ENCODE results near the gene TMEM168.

DNA sequence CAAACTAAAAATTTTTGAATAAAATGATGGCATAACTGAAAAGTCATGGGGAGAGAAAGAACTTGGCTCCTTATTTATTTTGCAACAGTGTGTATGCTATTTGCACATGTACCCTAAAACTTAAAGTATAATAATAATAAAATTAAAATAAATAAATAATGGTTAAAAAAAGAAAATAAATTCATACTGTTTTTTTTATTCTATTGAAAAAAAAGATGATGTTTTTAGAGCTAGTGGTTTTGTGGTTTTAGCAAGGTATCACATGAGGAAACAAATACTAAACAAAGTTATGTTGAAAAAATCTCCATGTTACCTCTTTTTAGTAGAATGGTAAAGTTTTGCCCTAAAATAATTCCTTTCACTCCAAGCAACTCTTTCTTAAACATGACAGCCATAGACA lies 26.2 kb downstream of the TMEM168 start:
- TF ChIP-seq LCORL (IDR thresholded peaks at IDR 0.05), result no peak
- no peak for TF ChIP-seq LCORL (CRISPR knock-in tag; IDR thresholded peaks at IDR 0.05)
- TF ChIP-seq ZBTB38 (CRISPR knock-in tag; IDR thresholded peaks at IDR 0.05), result no peak
- TF ChIP-seq CBX5 (CRISPR knock-in tag; IDR thresholded peaks at IDR 0.05; ENCODE audit: borderline replicate concordance), result no peak
- TF ChIP-seq CBFB (CRISPR knock-in tag; IDR thresholded peaks at IDR 0.05), result no peak
- TF ChIP-seq TOPORS (CRISPR knock-in tag; IDR thresholded peaks at IDR 0.05), result no peak
- TF ChIP-seq, protein P1, sequence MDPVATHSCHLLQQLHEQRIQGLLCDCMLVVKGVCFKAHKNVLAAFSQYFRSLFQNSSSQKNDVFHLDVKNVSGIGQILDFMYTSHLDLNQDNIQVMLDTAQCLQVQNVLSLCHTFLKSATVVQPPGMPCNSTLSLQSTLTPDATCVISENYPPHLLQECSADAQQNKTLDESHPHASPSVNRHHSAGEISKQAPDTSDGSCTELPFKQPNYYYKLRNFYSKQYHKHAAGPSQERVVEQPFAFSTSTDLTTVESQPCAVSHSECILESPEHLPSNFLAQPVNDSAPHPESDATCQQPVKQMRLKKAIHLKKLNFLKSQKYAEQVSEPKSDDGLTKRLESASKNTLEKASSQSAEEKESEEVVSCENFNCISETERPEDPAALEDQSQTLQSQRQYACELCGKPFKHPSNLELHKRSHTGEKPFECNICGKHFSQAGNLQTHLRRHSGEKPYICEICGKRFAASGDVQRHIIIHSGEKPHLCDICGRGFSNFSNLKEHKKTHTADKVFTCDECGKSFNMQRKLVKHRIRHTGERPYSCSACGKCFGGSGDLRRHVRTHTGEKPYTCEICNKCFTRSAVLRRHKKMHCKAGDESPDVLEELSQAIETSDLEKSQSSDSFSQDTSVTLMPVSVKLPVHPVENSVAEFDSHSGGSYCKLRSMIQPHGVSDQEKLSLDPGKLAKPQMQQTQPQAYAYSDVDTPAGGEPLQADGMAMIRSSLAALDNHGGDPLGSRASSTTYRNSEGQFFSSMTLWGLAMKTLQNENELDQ (CRISPR knock-in tag; IDR thresholded peaks at IDR 0.05; ENCODE audit: borderline replicate concordance), result no peak
